Left forelimb (tissue), 1 donor: ENCODE results near the gene CAMKK1.
A peak's percentile ranks its signal among the peaks of the same experiment; 100 is the strongest.
"Not testable (repeated sequence)": the region's sequence is repeated elsewhere in the genome, so short reads cannot be mapped to it uniquely, and the experiment has no call there.

ENCODE experiments used
- DNase-seq: peaks from one replicate; pipeline ENCODE4 v3.0.0-alpha.2; 2018; ENCODE audit warnings: low spot score

The CAMKK1 gene

GRCh38 chr17:3879591-3880417 lies 13.0 kb downstream of the CAMKK1 start:
- DNase-seq, result no peak

GRCh38 chr17:3879186-3879585 lies 13.7 kb downstream of the CAMKK1 start:
- DNase-seq, result no peak

GRCh38 chr17:3877220-3877619 lies 15.6 kb downstream of the CAMKK1 start:
- no peak for DNase-seq

GRCh38 chr17:3875317-3875716 lies 17.5 kb downstream of the CAMKK1 start:
- DNase-seq, result no peak

GRCh38 chr17:3873862-3874261 lies 19.0 kb downstream of the CAMKK1 start:
- no peak for DNase-seq

GRCh38 chr17:3870871-3871306 lies 22.0 kb downstream of the CAMKK1 start:
- no peak for DNase-seq

- DNase-seq, result no peak
Observed at GRCh38 chr17:3867606-3868005, 25.2 kb downstream of the CAMKK1 start.

GRCh38 chr17:3867106-3867505 lies 25.7 kb downstream of the CAMKK1 start:
- no peak for DNase-seq

GRCh38 chr17:3866276-3866675 lies 26.6 kb downstream of the CAMKK1 start:
- DNase-seq, result no peak

GRCh38 chr17:3865176-3865575 lies 27.7 kb downstream of the CAMKK1 start:
- no peak for DNase-seq

GRCh38 chr17:3864534-3864933 lies 28.3 kb downstream of the CAMKK1 start:
- DNase-seq, result no peak

GRCh38 chr17:3861761-3862681 lies 30.8 kb downstream of the CAMKK1 start:
- DNase-seq, result no peak

- DNase-seq, result no peak
Observed at GRCh38 chr17:3860939-3861700, 31.7 kb downstream of the CAMKK1 start.

- DNase-seq, result peak; percentile 86
Observed at GRCh38 chr17:3859940-3860339, 32.9 kb downstream of the CAMKK1 start.

GRCh38 chr17:3857261-3858105 lies 35.4 kb downstream of the CAMKK1 start:
- no peak for DNase-seq

GRCh38 chr17:3854204-3854603 lies 38.6 kb downstream of the CAMKK1 start:
- DNase-seq, result not testable (repeated sequence)

- DNase-seq, result no peak
Observed at GRCh38 chr17:3852561-3852960, 40.3 kb downstream of the CAMKK1 start.

GRCh38 chr17:3851461-3852100 lies 41.3 kb downstream of the CAMKK1 start:
- no peak for DNase-seq

- DNase-seq, result no peak
Observed at GRCh38 chr17:3848229-3848835, 44.5 kb downstream of the CAMKK1 start.

- no peak for DNase-seq
Observed at GRCh38 chr17:3847165-3847670, 45.6 kb downstream of the CAMKK1 start.
